A673 (cell line): ENCODE data around the gene SYNE1. TPM values are rescaled to one million over a fixed set of nuclear protein-coding genes. Genes with fewer than 3 reads are reported as not detected.

Experiments
- BruUV-seq: library from RNA; stranded (reverse); fragments of 400-500 nt; replicated peaks from 2 replicates; lab custom pipeline; 2021; lab: Mats Ljungman, UMichigan
- CTCF ChIA-PET: fragments of 300-600 bp; sonication (Branson Sonifier 250); formaldehyde crosslinking; loops from one replicate; lab custom pipeline; 2022; ENCODE audit warnings: antibody characterized with exemption; lab: Charles Lee
- POLR2A ChIA-PET: fragments of 300-600 bp; sonication (Branson Sonifier 250); formaldehyde crosslinking; loops from one replicate; lab custom pipeline; 2022; ENCODE audit warnings: antibody characterized with exemption; ENCODE audit not compliant: low non-redundant PET; lab: Charles Lee
- DNase-seq: peaks from one replicate; pipeline ENCODE4 v3.0.0-alpha.2; 2015; ENCODE audit warnings: low spot score
- H3K27ac ChIP-seq: fragments of 200-600 bp; sonication (generic); 2 replicates; pipeline ENCODE4 v1.5.1; 2016; ENCODE audit warnings: mixed run types, low read depth, mild to moderate bottlenecking, mixed read lengths, antibody characterized with exemption, low read length; ENCODE audit not compliant: poor library complexity, severe bottlenecking
- H3K27me3 ChIP-seq: fragments of 200-600 bp; sonication (generic); replicated peaks from 2 replicates; pipeline ENCODE4 v1.6.1; 2017; ENCODE audit warnings: mixed run types, low read depth, mild to moderate bottlenecking, mixed read lengths, antibody characterized with exemption, low read length; ENCODE audit not compliant: insufficient read depth, poor library complexity
- H3K36me3 ChIP-seq: fragments of 200-600 bp; sonication (generic); 2 replicates; pipeline ENCODE4 v1.6.1; 2016; ENCODE audit warnings: mixed run types, mild to moderate bottlenecking, mixed read lengths, antibody characterized with exemption, low read length; ENCODE audit not compliant: insufficient read depth, poor library complexity, severe bottlenecking
- H3K4me1 ChIP-seq: fragments of 200-600 bp; sonication (generic); 2 replicates; pipeline ENCODE4 v1.6.1; 2017; ENCODE audit warnings: mixed run types, mild to moderate bottlenecking, mixed read lengths, antibody characterized with exemption, low read length; ENCODE audit not compliant: insufficient read depth, poor library complexity, severe bottlenecking
- H3K4me3 ChIP-seq: fragments of 200-600 bp; sonication (generic); 2 replicates; pipeline ENCODE4 v1.5.1; 2016; ENCODE audit warnings: low read depth, mixed run types, mild to moderate bottlenecking, mixed read lengths, low read length; ENCODE audit not compliant: poor library complexity, severe bottlenecking
- H3K9me3 ChIP-seq: fragments of 200-600 bp; sonication (generic); 2 replicates; pipeline ENCODE4 v1.6.1; 2016; ENCODE audit warnings: mixed run types, low read depth, mild to moderate bottlenecking, mixed read lengths, antibody characterized with exemption, low read length; ENCODE audit not compliant: poor library complexity, severe bottlenecking
- CTCF ChIP-seq: fragments of 300-800, 200-600 bp; sonication (generic); conservative IDR thresholded peaks from 2 replicates; pipeline ENCODE4 v1.5.1; 2017; ENCODE audit warnings: low read depth, mild to moderate bottlenecking, antibody characterized with exemption, low read length, moderate library complexity, mixed read lengths
- EZH2 ChIP-seq: fragments of 200-600 bp; sonication (generic); IDR thresholded peaks from 2 replicates; pipeline ENCODE4 v1.6.1; 2017; ENCODE audit warnings: borderline replicate concordance, low read depth, mild to moderate bottlenecking, mixed read lengths, antibody characterized with exemption, low read length; ENCODE audit not compliant: poor library complexity, severe bottlenecking
- intact Hi-C: fragments of 100-400 bp; cut with micrococcal nuclease; formaldehyde crosslinking; loops from one replicate; pipeline ENCODE4 v1.10.0; 2022; ENCODE audit not compliant: unreplicated experiment
- total RNA-seq: library from RNA; stranded (reverse); gene quantifications from 2 replicates; pipeline ENCODE4 v1.2.3, GENCODE V29; 2021

SYNE1 gene
- total RNA-seq, 1 experiment from 2014 or later = 12.1 TPM

GRCh38 chr6:152129691-152130151 is 507.4 kb downstream of the SYNE1 start:
- CTCF ChIA-PET = no interaction called here
- H3K4me1 ChIP-seq = no peaks in the 10 kb centered on the region
- BruUV-seq = no TSS peak
- H3K9me3 ChIP-seq = no peaks in the 10 kb centered on the region
- TF ChIP-seq CTCF (no peak), EZH2 (no peak)
- H3K36me3 ChIP-seq = no peaks in the 10 kb centered on the region
- no peak for DNase-seq
- H3K4me3 ChIP-seq = no peak overlapping the region
- no peaks in the 10 kb centered on the region for H3K27me3 ChIP-seq
- POLR2A ChIA-PET = no interaction called here
- H3K27ac ChIP-seq = no peak overlapping the region
- intact Hi-C loops = loop anchor here (10.0 kb wide), 1 partner anchor 455 kb away; no protein-coding TSS in a partner anchor

GRCh38 chr6:152127432-152128165 is 509.6 kb downstream of the SYNE1 start:
- BruUV-seq = no TSS peak
- no peaks in the 10 kb centered on the region for H3K4me1 ChIP-seq
- CTCF ChIA-PET = no interaction called here
- no peak overlapping the region for H3K27ac ChIP-seq
- no peaks in the 10 kb centered on the region for H3K9me3 ChIP-seq
- H3K36me3 ChIP-seq = no peaks in the 10 kb centered on the region
- H3K27me3 ChIP-seq = no peaks in the 10 kb centered on the region
- no peak overlapping the region for H3K4me3 ChIP-seq
- intact Hi-C loops = loop anchor here (10.0 kb wide), 1 partner anchor 453 kb away; no protein-coding TSS in a partner anchor
- no peak for DNase-seq
- no peak for TF ChIP-seq EZH2
- no peak for TF ChIP-seq CTCF
- POLR2A ChIA-PET = no interaction called here

- BruUV-seq = no TSS peak
- DNase-seq = peak; percentile 52
- intact Hi-C loops = loop anchor here (1.0 to 10.0 kb wide), 2 partner anchors 360 to 450 kb away; no protein-coding TSS in a partner anchor
- POLR2A ChIA-PET = interaction anchor here (0.7 kb wide), 1 partner anchor 744 kb away, joined by 3 read pairs; no protein-coding TSS in a partner anchor
- Histone ChIP-seq H3K9me3 (no peaks in the 10 kb centered on the region), H3K4me3 (no peak overlapping the region), H3K27ac (no peak overlapping the region), H3K27me3 (no peaks in the 10 kb centered on the region), H3K4me1 (no peaks in the 10 kb centered on the region), H3K36me3 (no peaks in the 10 kb centered on the region)
- CTCF ChIA-PET = interaction anchor here (0.5 to 1.7 kb wide), 4 partner anchors 10 to 424 kb away, joined by 3 to 8 read pairs (median 4); no protein-coding TSS in a partner anchor
- TF ChIP-seq CTCF (peak; percentile 72), EZH2 (no peak)
These were observed 512.6 kb downstream of the SYNE1 start for GRCh38 chr6:152124429-152125074.
